Kidney (tissue), 14 donors: ENCODE results near the gene SMYD3. TPM values are rescaled to one million over a fixed set of nuclear protein-coding genes. Genes with fewer than 3 reads are reported as not detected.

Experiments
- DNase-seq, 5 donors: peaks; one replicate each; pipeline ENCODE4 v3.0.0-alpha.2; 2013 to 2020
- FAIRE-seq: peaks from 2 replicates; lab custom pipeline; 2012; peaks lifted over from hg19 to GRCh38; lab: Jason Lieb, UNC
- H3K27ac ChIP-seq, 2 donors: one replicate each; pipeline ENCODE4 v1.7.0; 2013; ENCODE audit warnings: low read depth in 2 of 2, low read length in 2 of 2, inconsistent platforms in 1 of 2
- H3K27me3 ChIP-seq: one replicate; pipeline ENCODE4 v1.7.1; 2013; ENCODE audit warnings: low read length, inconsistent platforms; ENCODE audit not compliant: control insufficient read depth, insufficient read depth
- H3K36me3 ChIP-seq, 3 donors: one replicate each; pipeline versions ENCODE4 v1.7.0 to v1.7.1; 2013; ENCODE audit warnings: low read length in 3 of 3, control low read depth in 1 of 3, inconsistent platforms in 1 of 3; ENCODE audit not compliant: insufficient read depth in 3 of 3, control insufficient read depth in 2 of 3
- H3K4me1 ChIP-seq, 3 donors: one replicate each; pipeline versions ENCODE4 v1.7.0 to v1.7.1; 2013; ENCODE audit warnings: low read length in 3 of 3, inconsistent platforms in 1 of 3, low read depth in 1 of 3; ENCODE audit not compliant: control insufficient read depth in 2 of 3, insufficient read depth in 2 of 3
- H3K4me3 ChIP-seq, 3 donors: one replicate each; pipeline versions ENCODE4 v1.7.0 to v1.8.1; 2013; ENCODE audit warnings: low read length in 3 of 3, control low read depth in 1 of 3, inconsistent platforms in 1 of 3
- H3K9ac ChIP-seq, 3 donors: one replicate each; pipeline versions ENCODE4 v1.7.0 to v1.7.1; 2013; ENCODE audit warnings: low read length in 3 of 3, control low read depth in 1 of 3, inconsistent platforms in 1 of 3
- H3K9me3 ChIP-seq, 3 donors: one replicate each; pipeline versions ENCODE4 v1.7.0 to v1.7.1; 2013; ENCODE audit warnings: low read length in 3 of 3, control low read depth in 1 of 3, inconsistent platforms in 1 of 3; ENCODE audit not compliant: control insufficient read depth in 2 of 3, insufficient read depth in 1 of 3
- CTCF ChIP-seq: IDR thresholded peaks from 3 replicates; pipeline ENCODE4 v1.5.1; 2012; ENCODE audit warnings: mild to moderate bottlenecking, moderate library complexity, borderline replicate concordance; ENCODE audit not compliant: insufficient read depth; ENCODE audit errors: extremely low read depth
- intact Hi-C: fragments of 100-400 bp; cut with DNase I; formaldehyde crosslinking; loops from one replicate; pipeline ENCODE4 v1.11.1; 2022
- polyA plus RNA-seq: library from polyadenylated mRNA; stranded (reverse); fragments of 350-450 nt; fragmentation: Illumina TruSeq; extraction: RNeasy Lipid Tissue Mini Kit (QIAGEN cat#74804); gene quantifications from one replicate; pipeline ENCODE4 v1.2.3, GENCODE V29; 2014; ENCODE audit warnings: low read depth, low replicate concordance; ENCODE audit not compliant: insufficient read depth
- total RNA-seq: library from RNA; stranded (reverse); fragmentation: NEBNext Ultra II Directional; extraction: Animal tissue kit (Norgen Biotek cat#: 25700); gene quantifications from one replicate; pipeline ENCODE4 v1.2.1, GENCODE V29; 2021
- donor health status: control.
- donor health status: control.
- donor health status: control.
- donor health status: control.
- donor health status: control.
- donor health status: DM: yes; HTN: yes; CAD: no.
- donor health status: Normal renal cell carcinoma (clear cell type).

The SMYD3 gene
- total and polyA plus RNA-seq, 2 donors from 2014 or later: 23.3 to 23.9 TPM

DNA sequence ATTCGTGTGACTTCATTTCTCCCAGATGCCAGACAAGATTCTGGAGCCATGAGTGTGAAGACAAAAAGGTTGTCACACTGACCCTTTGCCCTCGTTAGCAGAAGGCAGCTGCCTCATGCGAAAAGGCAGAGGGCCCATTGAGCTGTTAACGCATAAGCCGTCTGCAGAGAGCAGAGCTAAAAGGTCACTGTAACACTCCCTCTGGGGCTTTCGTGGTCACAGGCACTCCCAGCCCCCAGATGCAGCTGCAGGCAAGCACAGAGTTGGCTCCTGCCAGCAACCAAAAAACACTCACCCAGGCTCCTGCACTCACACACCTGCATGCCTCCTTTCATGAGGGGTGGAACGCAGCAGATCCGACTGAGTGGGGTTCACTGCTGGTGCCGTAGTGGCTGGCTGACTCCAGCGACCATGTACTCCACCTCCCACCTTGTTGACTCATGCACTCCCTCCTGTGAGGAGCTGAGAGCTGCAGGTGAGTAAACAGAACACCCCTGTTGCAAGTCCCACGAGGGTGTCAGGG is 287.5 kb downstream of the SMYD3 start:
- Histone ChIP-seq H3K4me1 (no peaks in the 10 kb centered on the region), H3K9ac (no peak overlapping the region), H3K9me3 (no peaks in the 10 kb centered on the region), H3K36me3 (no peaks in the 10 kb centered on the region), H3K27ac (no peak overlapping the region), H3K27me3 (no peaks in the 10 kb centered on the region), H3K4me3 (no peak overlapping the region)
- intact Hi-C loops: no loop called here
- FAIRE-seq: no peak
- DNase-seq: peak; percentile 24 to 57 (median 35)
- TF ChIP-seq CTCF: no peak

DNA sequence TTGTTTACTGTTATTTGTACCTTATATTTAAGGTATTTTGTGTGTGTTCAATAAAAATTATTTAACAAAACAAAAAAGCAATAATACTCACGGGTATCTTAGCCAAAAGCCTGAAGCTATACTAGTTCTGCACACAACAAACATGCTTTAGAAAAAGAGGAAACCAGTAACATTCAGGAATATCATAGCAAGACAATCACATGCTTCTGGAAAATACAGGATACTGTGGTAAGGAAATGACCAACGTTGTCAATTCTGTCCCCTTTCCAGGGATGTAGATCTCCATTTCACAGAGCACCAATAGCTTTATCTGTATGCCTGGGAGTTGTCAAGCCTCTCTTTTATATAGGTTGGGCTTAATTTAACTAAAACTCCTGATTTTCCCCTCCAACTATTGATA is 288.4 kb downstream of the SMYD3 start:
- TF ChIP-seq CTCF: no peak
- no peaks in the 10 kb centered on the region for H3K9me3 ChIP-seq
- H3K27ac ChIP-seq: no peak overlapping the region
- no peaks in the 10 kb centered on the region for H3K36me3 ChIP-seq
- no peak overlapping the region for H3K9ac ChIP-seq
- H3K4me3 ChIP-seq: no peak overlapping the region
- DNase-seq (no peak), FAIRE-seq (no peak)
- no peaks in the 10 kb centered on the region for H3K27me3 ChIP-seq
- no peaks in the 10 kb centered on the region for H3K4me1 ChIP-seq
- intact Hi-C loops: no loop called here

DNA sequence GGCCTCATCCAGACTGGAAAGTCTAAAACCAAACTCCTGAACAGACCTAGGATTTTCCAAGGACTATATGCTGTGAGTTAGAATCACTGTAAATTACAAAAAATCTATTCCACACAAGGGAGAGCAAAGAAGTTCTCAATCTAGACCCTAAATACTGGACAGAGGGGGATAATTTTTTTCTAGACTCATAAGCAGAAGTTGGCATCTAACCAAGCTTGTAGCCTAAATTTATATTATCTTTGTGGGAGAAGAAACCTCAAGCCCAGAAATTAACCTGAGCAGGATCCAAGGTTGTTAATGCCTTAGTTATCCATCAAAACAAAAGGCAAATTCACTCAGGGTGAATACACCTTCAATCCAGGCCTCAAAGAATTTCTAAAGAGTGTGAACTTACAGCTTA is 290.2 kb downstream of the SMYD3 start:
- Histone ChIP-seq H3K27ac (no peak overlapping the region), H3K4me1 (no peaks in the 10 kb centered on the region), H3K9ac (no peak overlapping the region), H3K36me3 (no peaks in the 10 kb centered on the region), H3K27me3 (no peaks in the 10 kb centered on the region), H3K9me3 (no peaks in the 10 kb centered on the region), H3K4me3 (no peak overlapping the region)
- intact Hi-C loops: no loop called here
- TF ChIP-seq CTCF: no peak
- no peak for FAIRE-seq
- DNase-seq: no peak

DNA sequence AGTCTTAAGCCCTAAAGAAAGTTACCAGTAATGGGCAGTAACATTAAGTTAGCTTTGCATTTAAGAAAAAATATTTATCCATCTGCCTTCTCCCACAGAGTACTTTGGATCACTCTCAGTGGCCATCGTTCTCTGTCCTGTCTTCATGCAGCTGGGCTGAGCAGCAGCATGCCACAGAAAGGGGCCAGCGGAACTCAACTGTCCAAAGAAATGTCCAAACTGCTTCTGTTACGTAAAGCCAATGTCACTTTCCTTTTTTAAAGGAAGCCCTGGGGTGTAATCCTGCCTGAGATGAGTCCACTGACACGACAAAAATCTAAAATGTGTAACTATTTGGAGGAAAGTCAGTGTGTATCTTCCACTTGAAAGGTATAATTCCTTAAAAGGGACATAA is 291.6 kb downstream of the SMYD3 start:
- H3K9ac ChIP-seq: no peak overlapping the region
- DNase-seq: peak in 2 of 5 donors; percentile 4 to 9
- H3K4me3 ChIP-seq: no peak overlapping the region
- FAIRE-seq: no peak
- H3K9me3 ChIP-seq: no peaks in the 10 kb centered on the region
- no peaks in the 10 kb centered on the region for H3K4me1 ChIP-seq
- no peaks in the 10 kb centered on the region for H3K36me3 ChIP-seq
- H3K27ac ChIP-seq: no peak overlapping the region
- intact Hi-C loops: no loop called here
- no peaks in the 10 kb centered on the region for H3K27me3 ChIP-seq
- no peak for TF ChIP-seq CTCF
